Mesendoderm (in vitro differentiated cells): ENCODE data around the gene EOMES.

Source experiments
- DNase-seq: peaks from one replicate; pipeline ENCODE4 v3.0.0; 2013
- H2AK5ac ChIP-seq: 2 replicates; pipeline ENCODE4 v1.6.1; 2013; ENCODE audit warnings: low read length, inconsistent platforms
- H2BK120ac ChIP-seq: 2 replicates; pipeline ENCODE4 v1.6.1; 2013; ENCODE audit warnings: low read depth, mild to moderate bottlenecking, low read length, moderate library complexity, mixed read lengths
- H2BK15ac ChIP-seq: replicated peaks from 2 replicates; pipeline ENCODE4 v1.6.1; 2013; ENCODE audit warnings: low read depth, mild to moderate bottlenecking, moderate library complexity
- H2BK5ac ChIP-seq: 2 replicates; pipeline ENCODE4 v1.6.1; 2013; ENCODE audit warnings: low read length, inconsistent platforms
- H3K18ac ChIP-seq: 2 replicates; pipeline ENCODE4 v1.6.1; 2013; ENCODE audit warnings: mild to moderate bottlenecking, low read length, mixed read lengths
- H3K23ac ChIP-seq: one replicate; pipeline ENCODE4 v1.6.1; 2013; ENCODE audit warnings: low read length
- H3K27ac ChIP-seq: 2 replicates; pipeline ENCODE4 v1.5.1; 2013; ENCODE audit warnings: low read depth, mild to moderate bottlenecking, inconsistent platforms, low read length, moderate library complexity
- H3K27me3 ChIP-seq: 2 replicates; pipeline ENCODE4 v1.6.1; 2013; ENCODE audit warnings: low read length, control low read depth, mild to moderate bottlenecking, inconsistent platforms; ENCODE audit not compliant: insufficient read depth, poor library complexity
- H3K36me3 ChIP-seq: 2 replicates; pipeline ENCODE4 v1.6.1; 2013; ENCODE audit warnings: low read length, inconsistent platforms; ENCODE audit not compliant: control insufficient read depth, insufficient read depth
- H3K4ac ChIP-seq: one replicate; pipeline ENCODE4 v1.6.1; 2013; ENCODE audit warnings: low read depth, mild to moderate bottlenecking, low read length, moderate library complexity
- H3K4me1 ChIP-seq: 2 replicates; pipeline ENCODE4 v1.6.1; 2013; ENCODE audit warnings: low read depth, low read length, inconsistent platforms; ENCODE audit not compliant: control insufficient read depth
- H3K4me2 ChIP-seq: 2 replicates; pipeline ENCODE4 v1.6.1; 2013; ENCODE audit warnings: low read length
- H3K4me3 ChIP-seq: 2 replicates; pipeline ENCODE4 v1.5.1; 2013; ENCODE audit warnings: mild to moderate bottlenecking, low read length
- H3K56ac ChIP-seq: one replicate; pipeline ENCODE4 v1.6.1; 2013; ENCODE audit warnings: low read length
- H3K79me1 ChIP-seq: 2 replicates; pipeline ENCODE4 v1.6.1; 2013; ENCODE audit warnings: low read length, inconsistent platforms
- H3K79me2 ChIP-seq: 2 replicates; pipeline ENCODE4 v1.6.1; 2013; ENCODE audit warnings: mild to moderate bottlenecking, low read length; ENCODE audit not compliant: control insufficient read depth, insufficient read depth
- H3K9ac ChIP-seq: 2 replicates; pipeline ENCODE4 v1.6.1; 2013; ENCODE audit warnings: low read length, inconsistent platforms
- H4K5ac ChIP-seq: one replicate; pipeline ENCODE4 v1.6.1; 2013; ENCODE audit warnings: low read length
- H4K8ac ChIP-seq: one replicate; pipeline ENCODE4 v1.6.1; 2013; ENCODE audit warnings: low read depth, mild to moderate bottlenecking, control low read depth, low read length, moderate library complexity
- WGBS: extraction: QIAGEN DNeasy Blood & Tissue Kit; methylation state at CpG from one replicate; pipeline ENCODE4 v1.1.7; 2013; ENCODE audit warnings: low lambda C conversion rate, missing lambda C conversion rate; ENCODE audit not compliant: insufficient coverage; ENCODE audit errors: extremely low coverage; 5-methylcytosine and 5-hydroxymethylcytosine counted together

The EOMES gene

GRCh38 chr3:27752926-27753325 lies 30.8 kb upstream of the EOMES start:
- H4K5ac ChIP-seq = no peak overlapping the region
- H3K79me2 ChIP-seq = no peaks in the 10 kb centered on the region
- no peaks in the 10 kb centered on the region for H3K79me1 ChIP-seq
- no peak overlapping the region for H3K9ac ChIP-seq
- H4K8ac ChIP-seq = no peak overlapping the region
- H2BK15ac ChIP-seq = no peak overlapping the region
- H2BK120ac ChIP-seq = no peak overlapping the region
- H3K56ac ChIP-seq = no peak overlapping the region
- WGBS = no CpG with 5 or more reads among the region's 1 CpG
- no peaks in the 10 kb centered on the region for H3K36me3 ChIP-seq
- no peak overlapping the region for H3K18ac ChIP-seq
- no peak overlapping the region for H3K4ac ChIP-seq
- H3K27me3 ChIP-seq = no peaks in the 10 kb centered on the region
- no peak for DNase-seq
- no peak overlapping the region for H2BK5ac ChIP-seq
- H3K4me1 ChIP-seq = no peaks in the 10 kb centered on the region
- H2AK5ac ChIP-seq = no peak overlapping the region
- no peak overlapping the region for H3K27ac ChIP-seq
- H3K4me2 ChIP-seq = no peak overlapping the region
- no peak overlapping the region for H3K23ac ChIP-seq
- no peak overlapping the region for H3K4me3 ChIP-seq

- Histone ChIP-seq H3K23ac (no peak overlapping the region), H3K4me2 (no peak overlapping the region), H2AK5ac (no peak overlapping the region), H2BK120ac (no peak overlapping the region), H4K5ac (no peak overlapping the region), H3K18ac (no peak overlapping the region), H3K9ac (no peak overlapping the region), H3K27me3 (no peaks in the 10 kb centered on the region), H3K79me1 (no peaks in the 10 kb centered on the region), H3K27ac (no peak overlapping the region), H3K4me3 (no peak overlapping the region), H3K36me3 (no peaks in the 10 kb centered on the region), H2BK5ac (no peak overlapping the region), H3K79me2 (no peaks in the 10 kb centered on the region), H2BK15ac (no peak overlapping the region), H4K8ac (no peak overlapping the region), H3K4me1 (no peaks in the 10 kb centered on the region), H3K4ac (no peak overlapping the region), H3K56ac (no peak overlapping the region)
- no CpG with 5 or more reads among the region's 1 CpG for WGBS
- DNase-seq = no peak
These were observed 27.5 kb upstream of the EOMES start for GRCh38 chr3:27749643-27750042.

- no peaks in the 10 kb centered on the region for H3K27me3 ChIP-seq
- no peak overlapping the region for H2BK120ac ChIP-seq
- H2BK5ac ChIP-seq = no peak overlapping the region
- no peak overlapping the region for H3K9ac ChIP-seq
- H2AK5ac ChIP-seq = no peak overlapping the region
- no peaks in the 10 kb centered on the region for H3K79me2 ChIP-seq
- no peaks in the 10 kb centered on the region for H3K4me1 ChIP-seq
- no peak overlapping the region for H3K18ac ChIP-seq
- no peak overlapping the region for H3K4me3 ChIP-seq
- no peak overlapping the region for H4K5ac ChIP-seq
- no peak overlapping the region for H3K27ac ChIP-seq
- no peak overlapping the region for H3K4me2 ChIP-seq
- no peak overlapping the region for H3K23ac ChIP-seq
- H3K56ac ChIP-seq = no peak overlapping the region
- no peak for DNase-seq
- WGBS = no CpG with 5 or more reads among the region's 3 CpGs
- no peak overlapping the region for H2BK15ac ChIP-seq
- no peaks in the 10 kb centered on the region for H3K79me1 ChIP-seq
- no peak overlapping the region for H4K8ac ChIP-seq
- no peaks in the 10 kb centered on the region for H3K36me3 ChIP-seq
- no peak overlapping the region for H3K4ac ChIP-seq
These were observed 24.7 kb upstream of the EOMES start for GRCh38 chr3:27746838-27747237.

- Histone ChIP-seq H3K9ac (no peak overlapping the region), H2BK5ac (no peak overlapping the region), H3K23ac (no peak overlapping the region), H3K4me2 (no peak overlapping the region), H3K27me3 (no peaks in the 10 kb centered on the region), H3K27ac (no peak overlapping the region), H3K36me3 (no peaks in the 10 kb centered on the region), H3K79me1 (no peaks in the 10 kb centered on the region), H3K79me2 (no peaks in the 10 kb centered on the region), H2BK120ac (no peak overlapping the region), H2BK15ac (no peak overlapping the region), H4K5ac (no peak overlapping the region), H3K4ac (no peak overlapping the region), H3K56ac (no peak overlapping the region), H3K18ac (no peak overlapping the region), H2AK5ac (no peak overlapping the region), H3K4me1 (no peaks in the 10 kb centered on the region), H4K8ac (no peak overlapping the region), H3K4me3 (no peak overlapping the region)
- no peak for DNase-seq
- WGBS = no CpG with 5 or more reads among the region's 2 CpGs
These were observed 18.7 kb upstream of the EOMES start for GRCh38 chr3:27740854-27741253.

GRCh38 chr3:27737091-27737490 lies 15.0 kb upstream of the EOMES start:
- Histone ChIP-seq H3K4me2 (no peak overlapping the region), H3K4me3 (no peak overlapping the region), H3K27ac (no peak overlapping the region), H3K4me1 (no peaks in the 10 kb centered on the region), H2BK15ac (no peak overlapping the region), H3K18ac (no peak overlapping the region), H4K5ac (no peak overlapping the region), H3K56ac (no peak overlapping the region), H2AK5ac (no peak overlapping the region), H2BK5ac (no peak overlapping the region), H4K8ac (no peak overlapping the region), H2BK120ac (no peak overlapping the region), H3K23ac (no peak overlapping the region), H3K79me1 (no peaks in the 10 kb centered on the region), H3K27me3 (no peaks in the 10 kb centered on the region), H3K79me2 (no peaks in the 10 kb centered on the region), H3K36me3 (no peaks in the 10 kb centered on the region), H3K9ac (no peak overlapping the region), H3K4ac (no peak overlapping the region)
- DNase-seq = no peak

GRCh38 chr3:27730774-27731659 lies 8.9 kb upstream of the EOMES start:
- Histone ChIP-seq H2BK5ac (no peak overlapping the region), H3K56ac (peak overlapping the region; percentile 34), H3K4me1 (peaks cover 8% of the 10 kb centered on the region), H3K9ac (peak overlapping the region; percentile 22), H3K4ac (no peak overlapping the region), H3K27ac (no peak overlapping the region), H3K27me3 (no peaks in the 10 kb centered on the region), H3K79me1 (no peaks in the 10 kb centered on the region), H4K8ac (no peak overlapping the region), H2BK120ac (no peak overlapping the region), H2BK15ac (no peak overlapping the region), H3K79me2 (no peaks in the 10 kb centered on the region), H2AK5ac (no peak overlapping the region), H3K4me3 (no peak overlapping the region), H4K5ac (no peak overlapping the region), H3K18ac (peak overlapping the region; percentile 47), H3K23ac (no peak overlapping the region), H3K4me2 (peak overlapping the region; percentile 58), H3K36me3 (no peaks in the 10 kb centered on the region)
- no CpG with 5 or more reads among the region's 31 CpGs for WGBS
- DNase-seq = peak; percentile 53
